ENCODE results near the gene NCDN. TPM values are rescaled to one million over a fixed set of nuclear protein-coding genes. Genes with fewer than 3 reads are reported as not detected.
A peak's percentile ranks its signal among the peaks of the same experiment; 100 is the strongest.

NCDN gene
- total RNA-seq, 1 experiment from 2014 or later, result 11.9 TPM

DNA sequence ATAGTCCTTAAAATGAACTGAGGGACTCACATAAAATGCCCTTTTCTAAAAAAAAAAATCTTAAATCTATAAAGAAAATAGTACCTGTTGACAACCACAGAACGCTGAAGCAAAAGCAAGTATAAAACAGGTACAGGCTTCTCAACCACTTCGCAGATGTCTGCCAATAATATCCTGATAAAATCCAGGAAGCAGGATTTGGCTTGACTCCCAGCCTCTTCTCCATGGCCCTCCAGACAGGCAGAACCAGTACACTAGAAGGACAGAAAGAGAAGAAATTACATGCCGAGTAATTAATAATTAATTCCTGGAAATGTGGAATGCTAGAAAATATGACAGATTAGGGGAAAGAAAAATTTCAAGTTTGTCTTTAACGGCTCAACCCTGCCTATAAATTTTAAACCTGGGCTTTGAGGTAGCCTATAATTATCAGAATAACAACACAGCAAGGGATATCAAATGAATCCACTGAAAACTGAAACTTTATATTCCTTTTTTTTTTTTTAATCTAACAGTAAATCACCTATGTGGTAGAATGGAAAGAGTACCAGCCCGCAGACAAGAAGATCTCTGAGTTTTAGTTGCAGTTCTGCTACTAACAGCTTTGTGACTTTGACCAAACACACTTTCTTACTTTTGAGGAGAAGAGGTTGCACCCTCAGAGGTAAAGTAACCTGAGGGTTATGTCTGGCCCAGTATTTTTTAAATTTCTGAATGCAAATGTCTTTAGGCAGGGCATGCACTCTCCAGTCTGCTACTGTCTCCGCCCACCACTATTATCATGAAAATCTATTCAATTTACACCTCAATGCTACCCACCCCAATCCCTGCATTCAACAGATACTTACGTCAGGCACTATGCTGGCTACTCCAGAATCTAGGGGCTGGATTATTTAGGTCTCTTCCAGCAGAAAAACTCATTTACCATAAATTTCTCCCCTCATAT is 3.1 kb upstream of the NCDN start:
- no peak for DNase-seq (ENCODE audit: low read depth)

DNA sequence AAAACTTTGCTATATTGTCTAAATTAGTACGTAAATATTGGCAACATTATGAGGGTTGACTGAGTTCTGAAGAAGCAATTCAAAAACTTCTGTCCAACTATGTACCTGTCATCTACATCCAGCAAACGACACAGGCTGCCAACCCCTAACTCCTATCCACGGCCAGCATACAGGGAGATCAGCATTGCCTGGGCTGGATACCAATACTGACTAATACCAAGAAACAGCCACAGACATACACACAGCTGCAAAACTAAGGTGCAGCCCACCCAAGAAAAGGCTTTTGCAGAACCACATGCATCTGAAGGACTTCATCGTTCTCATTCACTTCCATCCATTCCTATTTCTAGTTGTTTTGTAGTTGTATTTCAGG is 2.4 kb upstream of the NCDN start:
- no peak for DNase-seq (ENCODE audit: low read depth)

DNA sequence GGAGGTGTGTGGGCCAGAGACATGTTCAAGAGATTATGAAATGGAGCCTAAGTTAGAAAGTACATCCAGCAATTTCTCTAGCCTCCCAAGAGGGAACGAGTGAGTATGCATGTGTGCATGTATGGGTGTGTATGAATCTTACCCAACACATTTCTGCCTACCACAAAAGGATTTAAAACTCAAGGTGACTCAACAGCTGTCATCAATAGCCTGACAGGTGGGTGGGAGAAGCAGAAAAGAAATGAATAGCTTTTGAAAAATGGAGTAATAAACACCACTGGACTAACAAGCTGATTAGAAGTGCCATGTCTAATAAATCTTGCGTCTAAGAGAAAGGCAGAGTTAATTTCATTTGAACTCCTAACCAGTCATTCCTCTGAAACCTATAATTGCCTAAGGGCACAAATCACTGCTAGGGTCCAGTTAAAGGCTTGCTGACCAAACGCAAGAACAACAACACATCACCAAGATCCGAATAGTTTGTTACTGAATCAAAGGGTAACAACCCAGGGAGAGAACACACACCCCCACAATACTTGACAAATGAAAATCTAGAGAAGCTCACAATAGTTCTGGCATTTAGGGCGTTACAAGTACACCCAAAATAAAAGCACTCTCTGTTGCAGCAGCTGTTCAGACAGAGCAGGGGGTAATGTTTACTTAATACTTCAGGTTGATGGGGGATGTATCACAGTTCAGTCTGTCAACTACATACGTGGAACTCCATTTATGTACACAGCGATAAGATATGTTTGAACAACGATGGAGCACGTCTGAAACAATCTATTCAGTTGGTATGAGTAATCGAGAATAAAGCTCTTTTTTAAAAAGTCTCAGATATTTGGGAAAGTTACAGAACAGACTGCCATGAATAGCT is 1.8 kb upstream of the NCDN start:
- DNase-seq (ENCODE audit: low read depth), result peak; percentile 35

DNA sequence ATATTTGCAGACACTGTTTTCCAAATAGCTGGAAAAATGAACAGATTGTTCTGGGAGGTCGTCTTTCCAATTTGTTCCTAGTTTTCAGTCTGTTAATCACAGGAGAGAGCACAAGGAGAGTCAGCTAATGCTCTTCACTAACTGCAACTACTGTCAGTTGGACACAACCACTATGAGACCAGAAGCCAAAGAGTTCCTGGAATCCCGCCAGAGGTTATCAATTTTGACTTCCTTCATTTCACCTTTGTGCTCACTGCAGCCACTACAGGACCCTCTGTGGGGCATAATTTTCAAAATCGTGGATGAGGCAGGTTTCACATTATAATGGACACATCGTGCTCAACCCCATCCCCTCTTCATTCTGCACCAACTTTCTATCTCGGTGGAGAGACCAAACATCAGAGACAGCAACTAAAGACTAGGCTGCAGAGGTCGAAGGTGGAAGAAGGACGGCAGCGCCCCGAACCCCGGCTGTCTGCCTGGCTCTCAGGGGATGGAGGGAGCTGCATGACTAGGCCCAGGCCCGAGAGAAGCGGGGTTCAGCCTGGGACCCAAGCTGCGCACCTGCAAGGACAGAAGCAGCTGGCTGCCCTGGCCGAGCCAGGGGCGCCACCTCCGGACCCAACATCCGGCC is 998 bp upstream of the NCDN start:
- no peak for DNase-seq (ENCODE audit: low read depth)

DNA sequence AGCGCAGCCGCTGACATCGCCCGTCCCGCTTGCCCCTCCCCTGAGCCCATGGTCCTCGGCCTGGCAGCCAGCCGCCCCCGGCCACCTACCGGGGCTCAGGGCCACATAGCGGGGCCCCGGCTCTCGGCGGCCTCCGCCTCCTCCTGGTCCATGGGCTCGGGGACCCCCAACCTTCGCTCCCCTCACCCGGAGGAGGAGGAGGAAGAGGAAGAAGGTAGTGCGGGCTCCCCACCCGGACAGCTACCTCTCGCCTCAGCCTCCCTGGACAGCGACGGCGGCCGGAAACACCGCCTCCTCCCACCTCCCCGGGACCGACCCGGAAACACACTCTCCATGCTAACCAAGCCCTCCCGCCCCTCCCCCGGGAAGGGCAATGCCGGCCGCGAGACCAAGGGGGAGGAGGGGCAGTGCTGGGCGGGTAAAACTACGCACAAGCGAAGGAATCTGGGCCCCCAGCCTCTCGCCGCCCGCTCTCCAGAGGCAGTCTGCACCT is 435 bp upstream of the NCDN start, which contains the start of gene KIAA0319L:
Gene KIAA0319L (minus strand): TSS at position 286 of the 493 bp plus-strand sequence. CDS start 2,912 bp downstream, outside the sequence.
- DNase-seq (ENCODE audit: low read depth), result peak; percentile 85

DNA sequence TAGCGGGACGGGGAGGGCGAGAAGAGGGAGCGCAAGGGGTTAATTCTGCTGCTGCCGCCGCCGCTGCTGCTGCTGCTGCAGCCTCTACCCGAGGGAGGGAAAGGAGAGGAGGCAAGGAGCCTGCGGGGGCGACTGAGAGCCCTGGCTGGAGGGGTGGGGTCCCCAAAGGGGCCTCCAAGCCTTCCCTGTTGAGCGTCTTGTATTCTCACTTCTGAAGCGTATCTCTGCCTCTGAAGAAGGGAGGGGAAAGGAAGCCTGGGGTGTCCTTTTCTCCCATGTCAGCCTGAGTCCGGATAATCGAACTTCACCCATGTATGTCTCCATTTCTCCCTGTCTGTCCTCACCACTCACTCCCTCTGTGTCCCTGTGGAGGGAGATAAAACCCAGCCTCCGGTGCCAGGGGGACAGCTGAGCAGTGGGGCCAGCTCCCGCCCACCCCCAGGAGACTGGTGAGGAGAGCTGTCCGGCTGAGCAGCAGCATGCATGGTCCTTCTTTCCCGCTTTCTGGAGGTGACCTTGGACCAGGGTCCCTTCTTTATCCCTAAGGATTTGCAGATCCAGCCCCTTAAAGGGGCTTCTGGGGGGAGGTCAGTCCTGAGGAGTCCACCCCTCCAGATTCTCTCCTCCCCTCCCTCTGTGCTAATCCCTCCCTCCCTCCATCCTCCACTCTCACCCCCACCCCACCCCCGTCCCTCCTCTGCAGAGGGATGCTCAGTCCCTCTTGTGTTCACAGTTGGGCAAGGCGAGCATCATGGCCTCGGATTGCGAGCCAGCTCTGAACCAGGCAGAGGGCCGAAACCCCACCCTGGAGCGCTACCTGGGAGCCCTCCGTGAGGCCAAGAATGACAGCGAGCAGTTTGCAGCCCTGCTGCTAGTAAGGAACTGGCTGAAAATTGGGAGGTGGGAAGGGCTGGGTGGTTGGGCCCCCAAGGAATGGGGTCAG is 1.0 kb downstream of the NCDN start:
- peak; percentile 11 for DNase-seq (ENCODE audit: low read depth)

DNA sequence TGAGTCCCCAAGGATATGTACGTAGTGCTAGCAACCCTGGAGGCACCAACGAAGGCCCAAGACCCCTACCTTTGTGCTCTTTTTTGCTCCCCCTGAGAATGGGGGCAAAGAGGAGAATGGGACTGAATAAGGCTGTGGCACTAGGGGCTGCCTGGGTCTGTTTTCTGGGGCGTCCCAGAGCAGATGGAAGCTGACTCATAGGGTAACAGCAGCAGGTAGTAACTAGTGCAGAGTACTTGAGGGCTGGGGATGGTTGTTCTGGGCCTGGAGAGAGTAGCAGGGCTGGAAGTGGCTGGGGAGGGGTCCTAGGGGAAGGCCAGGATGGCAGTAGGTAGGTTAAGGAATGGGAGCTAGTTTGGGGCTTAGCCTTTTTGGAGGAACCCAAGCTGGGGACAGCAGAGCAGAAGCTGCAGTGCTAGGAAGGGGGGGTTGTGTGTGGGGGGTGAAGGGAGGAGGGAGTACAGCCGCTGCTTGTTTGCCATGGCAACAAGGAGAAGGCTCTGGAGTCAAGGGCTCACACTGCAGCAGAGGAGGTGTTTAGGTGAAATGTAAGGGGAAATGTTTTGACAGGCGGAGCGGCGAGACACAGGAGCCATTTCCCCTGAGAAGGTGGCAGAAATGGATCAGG is 1.8 kb downstream of the NCDN start:
- no peak for DNase-seq (ENCODE audit: low read depth)

DNA sequence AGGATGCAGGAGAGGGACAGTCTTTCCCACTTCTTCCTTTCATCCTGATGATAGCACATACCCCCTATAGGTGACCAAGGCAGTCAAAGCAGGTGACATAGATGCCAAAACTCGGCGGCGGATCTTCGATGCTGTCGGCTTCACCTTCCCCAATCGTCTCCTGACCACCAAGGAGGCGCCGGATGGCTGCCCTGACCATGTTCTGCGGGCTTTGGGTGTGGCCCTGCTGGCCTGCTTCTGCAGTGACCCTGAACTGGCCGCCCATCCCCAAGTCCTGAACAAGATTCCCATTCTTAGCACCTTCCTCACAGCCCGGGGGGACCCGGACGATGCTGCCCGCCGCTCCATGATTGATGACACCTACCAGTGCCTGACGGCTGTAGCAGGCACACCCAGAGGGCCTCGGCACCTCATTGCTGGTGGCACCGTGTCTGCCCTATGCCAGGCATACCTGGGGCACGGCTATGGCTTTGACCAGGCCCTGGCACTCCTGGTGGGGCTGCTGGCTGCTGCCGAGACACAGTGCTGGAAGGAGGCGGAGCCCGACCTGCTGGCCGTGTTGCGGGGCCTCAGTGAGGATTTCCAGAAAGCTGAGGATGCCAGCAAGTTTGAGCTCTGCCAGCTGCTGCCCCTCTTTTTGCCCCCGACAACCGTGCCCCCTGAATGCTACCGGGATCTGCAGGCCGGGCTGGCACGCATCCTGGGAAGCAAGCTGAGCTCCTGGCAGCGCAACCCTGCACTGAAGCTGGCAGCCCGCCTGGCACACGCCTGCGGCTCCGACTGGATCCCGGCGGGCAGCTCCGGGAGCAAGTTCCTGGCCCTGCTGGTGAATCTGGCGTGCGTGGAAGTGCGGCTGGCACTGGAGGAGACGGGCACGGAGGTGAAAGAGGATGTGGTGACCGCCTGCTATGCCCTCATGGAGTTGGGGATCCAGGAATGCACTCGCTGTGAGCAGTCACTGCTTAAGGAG is 2.9 kb downstream of the NCDN start:
- DNase-seq (ENCODE audit: low read depth), result no peak

DNA sequence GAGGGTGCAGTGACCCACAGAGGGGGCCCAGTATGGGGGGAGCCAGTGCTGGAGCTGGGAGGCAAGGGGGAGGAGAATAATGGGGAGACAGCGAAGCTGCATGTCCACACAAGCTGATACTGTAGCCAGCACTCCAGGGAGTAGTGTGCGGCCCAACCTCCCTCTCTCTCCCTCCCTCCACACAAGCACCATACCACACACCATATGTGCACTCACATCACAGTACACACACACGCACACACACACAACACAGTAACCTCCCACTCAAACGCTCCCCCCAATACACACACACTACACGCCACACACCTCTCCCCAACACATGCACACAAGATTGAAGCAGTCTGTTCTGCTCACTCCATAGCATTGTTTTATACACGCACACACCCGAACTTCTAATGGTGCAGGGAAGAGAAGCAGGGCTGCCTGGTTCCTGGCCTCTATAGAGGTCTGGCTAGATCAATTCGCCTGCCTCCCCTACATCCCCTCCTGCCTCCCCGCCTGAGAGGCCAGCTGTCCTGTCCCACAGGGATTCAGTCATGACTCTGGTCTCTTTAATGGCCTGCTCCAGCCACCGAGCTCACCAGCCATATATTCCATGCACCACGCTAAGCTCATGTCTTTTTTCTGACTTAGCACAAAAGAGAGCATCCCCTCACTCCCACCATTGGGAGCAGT is 3.8 kb downstream of the NCDN start:
- no peak for DNase-seq (ENCODE audit: low read depth)

DNA sequence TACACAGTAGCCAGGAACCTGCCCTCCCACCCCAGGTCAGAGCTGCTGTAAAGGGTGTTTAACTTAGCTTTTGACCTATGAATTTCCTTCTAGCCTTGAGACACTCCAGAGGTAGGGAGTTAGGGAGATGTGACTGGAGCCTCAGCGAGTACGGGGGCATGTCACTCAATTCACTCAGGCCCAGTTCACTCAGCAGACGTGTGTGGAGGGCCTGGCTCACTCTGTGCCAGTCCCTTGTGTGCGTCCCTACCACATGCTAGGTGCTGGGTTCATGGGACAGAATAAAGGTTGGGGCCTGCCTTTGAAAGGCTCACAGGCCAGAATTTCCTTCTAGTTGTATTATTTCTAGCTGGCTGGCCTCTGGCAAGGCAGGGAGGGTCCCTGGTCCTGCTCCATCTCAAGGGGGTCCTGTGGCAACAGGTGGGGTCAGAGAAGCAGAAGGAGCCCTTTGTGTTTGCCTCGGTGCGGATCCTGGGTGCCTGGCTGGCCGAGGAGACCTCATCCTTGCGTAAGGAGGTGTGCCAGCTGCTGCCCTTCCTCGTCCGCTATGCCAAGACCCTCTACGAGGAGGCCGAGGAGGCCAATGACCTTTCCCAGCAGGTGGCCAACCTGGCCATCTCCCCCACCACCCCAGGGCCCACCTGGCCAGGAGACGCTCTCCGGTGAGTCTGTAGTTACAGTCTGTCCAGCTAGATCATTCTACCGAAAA is 4.5 kb downstream of the NCDN start:
- no peak for DNase-seq (ENCODE audit: low read depth)

DNA sequence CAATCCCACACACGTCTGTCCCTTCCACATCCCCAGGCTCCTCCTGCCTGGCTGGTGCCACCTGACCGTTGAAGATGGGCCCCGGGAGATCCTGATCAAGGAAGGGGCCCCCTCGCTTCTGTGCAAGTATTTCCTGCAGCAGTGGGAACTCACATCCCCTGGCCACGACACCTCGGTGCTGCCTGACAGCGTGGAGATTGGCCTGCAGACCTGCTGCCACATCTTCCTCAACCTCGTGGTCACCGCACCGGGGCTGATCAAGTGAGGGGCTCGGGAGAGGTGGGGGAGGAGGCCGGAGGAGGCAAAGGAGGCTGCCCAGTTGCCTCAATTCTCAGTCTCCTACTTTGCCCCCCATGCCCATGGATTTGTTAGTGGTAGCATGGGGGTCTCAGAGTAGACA is 5.6 kb downstream of the NCDN start:
- DNase-seq (ENCODE audit: low read depth), result no peak

DNA sequence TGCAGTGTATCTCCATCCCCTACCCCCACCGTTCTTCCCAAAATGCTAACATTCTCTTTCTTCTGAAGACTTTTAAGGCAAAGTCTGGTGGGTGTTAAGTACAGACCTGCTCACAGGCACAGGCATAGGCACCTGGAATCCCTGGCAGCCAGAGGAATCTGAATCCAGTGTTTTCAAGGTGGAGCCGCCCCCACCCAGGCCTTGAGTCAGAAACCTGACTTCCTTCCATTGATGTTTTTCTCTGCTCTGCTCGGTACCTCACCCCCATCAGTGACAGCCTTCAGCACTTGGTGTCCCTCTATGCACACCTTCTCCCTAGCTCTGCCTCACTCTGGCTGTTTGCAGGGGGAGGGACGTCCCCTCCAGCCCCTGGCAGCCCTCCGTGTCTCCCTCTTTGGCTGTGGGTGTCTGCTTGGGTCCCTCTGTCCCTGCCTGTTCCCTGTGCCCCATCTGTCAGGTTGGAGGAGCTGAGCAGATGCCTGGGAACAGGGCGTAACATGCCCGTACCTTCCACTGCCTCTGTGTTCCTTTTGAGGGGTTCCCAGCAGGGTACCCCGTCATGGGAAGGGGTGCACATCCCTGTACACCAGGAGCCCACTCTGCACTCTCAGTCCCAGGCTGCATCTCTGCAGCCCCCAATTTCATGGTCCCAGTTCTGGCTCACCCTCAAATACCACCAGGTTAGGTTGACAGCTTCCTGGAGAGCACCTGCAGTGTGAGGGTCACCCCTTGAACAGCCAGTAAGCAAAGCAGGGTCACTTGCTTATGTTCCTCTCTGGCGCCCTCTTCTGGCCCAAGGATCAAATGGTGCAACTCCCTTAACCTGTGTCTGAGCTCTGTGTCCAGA is 6.7 kb downstream of the NCDN start:
- DNase-seq (ENCODE audit: low read depth), result peak; percentile 76

DNA sequence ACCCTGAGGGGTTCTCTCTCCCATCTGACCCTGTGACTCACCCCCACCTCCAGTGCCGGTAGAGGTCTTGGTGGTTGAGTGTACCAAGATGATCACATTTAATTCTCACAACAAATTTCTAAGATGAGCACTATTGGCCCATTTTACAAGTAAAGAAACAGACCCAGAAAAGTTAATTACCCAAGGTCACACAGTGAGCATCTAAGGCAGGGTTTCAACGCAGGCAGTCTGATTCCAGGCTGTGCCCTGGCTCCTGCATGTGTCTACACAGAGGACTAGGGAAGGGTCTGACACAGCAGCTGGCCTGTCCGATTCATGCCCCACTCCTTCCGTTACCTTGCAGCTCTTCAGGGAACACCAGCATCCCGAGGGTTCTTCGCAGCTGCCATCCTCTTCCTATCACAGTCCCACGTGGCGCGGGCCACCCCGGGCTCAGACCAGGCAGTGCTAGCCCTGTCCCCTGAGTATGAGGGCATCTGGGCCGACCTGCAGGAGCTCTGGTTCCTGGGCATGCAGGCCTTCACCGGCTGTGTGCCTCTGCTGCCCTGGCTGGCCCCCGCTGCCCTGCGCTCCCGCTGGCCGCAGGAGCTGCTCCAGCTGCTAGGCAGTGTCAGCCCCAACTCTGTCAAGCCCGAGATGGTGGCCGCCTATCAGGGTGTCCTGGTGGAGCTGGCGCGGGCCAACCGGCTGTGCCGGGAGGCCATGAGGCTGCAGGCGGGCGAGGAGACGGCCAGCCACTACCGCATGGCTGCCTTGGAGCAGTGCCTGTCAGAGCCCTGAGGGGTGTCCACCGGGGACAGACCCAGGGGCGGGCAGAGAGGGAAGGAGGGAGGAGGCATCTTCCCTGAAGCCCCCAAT is 7.5 kb downstream of the NCDN start:
- DNase-seq (ENCODE audit: low read depth), result no peak

DNA sequence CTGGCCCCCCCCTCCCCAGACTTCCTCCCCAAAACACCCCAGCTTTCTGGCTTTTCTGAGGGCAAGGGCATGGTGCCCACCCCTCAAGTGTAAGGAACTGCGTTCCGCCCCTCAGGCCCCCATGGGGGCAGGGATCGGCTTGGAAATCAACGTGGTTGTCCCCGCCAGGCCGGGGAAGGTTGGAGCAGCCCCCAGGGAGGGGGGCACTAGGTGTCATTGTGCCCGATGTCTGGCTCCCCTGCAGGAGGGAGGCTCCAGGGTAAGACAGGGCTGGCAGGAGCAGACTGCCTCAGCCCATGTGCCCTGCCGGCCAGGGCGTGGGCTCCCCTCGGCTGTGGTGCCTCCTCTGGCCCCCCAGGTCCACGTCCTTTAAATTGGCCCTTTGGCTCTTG is 8.1 kb downstream of the NCDN start:
- no peak for DNase-seq (ENCODE audit: low read depth)

DNA sequence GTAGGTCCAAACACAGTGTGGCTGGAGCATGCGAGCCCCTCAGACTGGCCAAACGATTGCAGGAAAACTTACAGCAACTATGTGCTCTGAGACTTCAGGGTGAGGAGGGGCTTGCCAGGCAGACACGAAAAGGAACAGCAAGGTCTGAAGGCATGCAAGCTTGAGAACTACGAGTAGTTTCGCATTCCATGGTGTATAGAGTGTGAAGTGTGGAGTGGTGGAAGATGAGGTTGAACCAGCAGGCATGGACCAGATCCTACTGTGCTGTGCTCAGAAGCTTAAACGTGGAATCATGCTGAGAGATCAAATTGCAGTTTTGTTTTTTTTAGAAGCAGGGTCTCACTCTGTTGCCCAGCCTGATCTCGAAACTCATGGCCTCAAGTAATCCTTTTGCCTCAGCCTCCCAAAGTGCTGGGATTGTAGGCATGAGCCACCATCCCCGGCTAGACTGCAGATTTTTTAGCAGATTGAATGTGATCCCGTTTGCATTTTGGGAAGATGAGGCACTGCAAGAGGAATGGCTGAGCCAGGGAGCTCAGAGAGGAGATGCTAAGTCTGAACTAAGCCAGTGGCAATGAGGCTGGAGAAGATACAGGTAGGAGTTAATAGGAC is 10.5 kb downstream of the NCDN start:
- DNase-seq (ENCODE audit: low read depth), result no peak
